ENCODE data around the gene C6orf47.

GRCh38 chr6:31687860-31688693, 27.5 kb upstream of the C6orf47 start:
- TF ChIP-seq POLR2A (IDR thresholded peaks at IDR 0.05) (no peak), CTCF (IDR thresholded peaks at IDR 0.05) (no peak), EP300 (IDR thresholded peaks at IDR 0.05) (no peak), POLR2AphosphoS5 (IDR thresholded peaks at IDR 0.05) (no peak)

Measured in stomach (tissue), 4 donors.